Measurements from ENCODE around the gene ASCL4.
A peak's percentile ranks its signal among the peaks of the same experiment; 100 is the strongest.

ASCL4 gene

DNA sequence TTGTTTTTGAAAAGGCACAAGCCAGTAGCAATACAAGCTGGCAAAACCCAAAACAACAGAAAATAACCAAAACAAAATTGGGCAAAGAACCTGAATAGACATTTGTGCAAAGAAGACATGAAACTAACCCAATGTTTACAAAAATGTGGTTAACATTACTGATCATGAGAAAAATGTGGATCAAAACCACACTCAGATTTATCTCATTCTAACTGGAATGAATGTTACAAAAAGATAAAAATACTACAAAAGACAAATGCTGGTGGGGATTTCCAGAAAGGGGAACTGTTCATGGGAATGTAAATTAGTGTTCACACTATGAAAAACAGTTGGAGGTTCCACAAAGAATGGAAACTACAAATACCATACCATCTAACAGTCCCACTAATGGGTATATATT is 26.6 kb downstream of the ASCL4 start:
- no peak for DNase-seq (ENCODE audit: low read depth)
- no peak for TF ChIP-seq CTCF (IDR thresholded peaks at IDR 0.05; ENCODE audit: insufficient read depth, low read depth, low read length, missing control alignments)
- no peak overlapping the region for H3K4me3 ChIP-seq (ENCODE audit: low read length)

DNA sequence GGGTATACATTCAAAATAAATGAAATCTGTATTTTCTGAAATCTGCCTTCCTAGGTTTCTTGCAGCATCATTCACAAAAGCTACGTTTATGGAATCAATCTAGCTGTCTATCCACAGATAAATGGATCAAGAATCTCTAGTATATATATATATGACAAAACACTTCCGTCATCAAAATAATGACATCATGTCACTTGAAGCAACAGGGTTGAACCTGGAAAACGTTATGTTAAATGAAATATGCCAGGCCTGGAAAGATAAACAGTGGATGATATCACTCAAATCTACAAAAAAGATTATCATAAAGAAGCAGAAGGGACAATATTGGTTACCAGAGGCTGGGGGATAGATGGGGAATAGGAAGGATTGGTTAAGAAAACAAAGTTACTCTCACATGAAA is 28.6 kb downstream of the ASCL4 start:
- H3K4me3 ChIP-seq (ENCODE audit: low read length) = no peak overlapping the region
- no peak for DNase-seq (ENCODE audit: low read depth)
- TF ChIP-seq CTCF (IDR thresholded peaks at IDR 0.05; ENCODE audit: insufficient read depth, low read depth, low read length, missing control alignments) = no peak

- no peak for DNase-seq (ENCODE audit: low read depth)
- no peak overlapping the region for H3K4me3 ChIP-seq (ENCODE audit: low read length)
- no peak for TF ChIP-seq CTCF (IDR thresholded peaks at IDR 0.05; ENCODE audit: insufficient read depth, low read depth, low read length, missing control alignments)
Measured at GRCh38 chr12:107805488-107806180, 31.1 kb downstream of the ASCL4 start.

- no peak for DNase-seq (ENCODE audit: low read depth)
- H3K4me3 ChIP-seq (ENCODE audit: low read length) = no peak overlapping the region
- TF ChIP-seq CTCF (IDR thresholded peaks at IDR 0.05; ENCODE audit: insufficient read depth, low read depth, low read length, missing control alignments) = no peak
Measured at GRCh38 chr12:107807471-107808150, 33.1 kb downstream of the ASCL4 start.

DNA sequence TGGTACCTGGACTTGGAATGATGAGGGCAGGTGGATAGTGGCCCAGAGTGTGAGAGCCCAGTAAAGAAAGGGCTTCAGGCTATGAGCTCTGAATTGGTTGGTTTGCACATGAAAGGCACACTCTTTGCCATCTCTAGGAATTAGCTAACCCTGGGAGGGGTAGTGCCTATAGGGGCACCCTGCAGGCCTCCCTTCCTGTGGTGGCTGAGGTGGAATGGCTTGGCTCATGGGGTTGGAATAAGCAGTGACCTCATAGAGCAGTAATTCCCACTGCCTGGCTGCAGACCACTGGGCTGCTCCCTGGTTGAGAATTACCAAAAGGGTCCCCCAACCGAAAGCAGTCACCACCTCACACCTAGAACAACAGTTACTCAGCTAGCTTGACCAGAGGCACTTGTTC is 42.7 kb downstream of the ASCL4 start:
- DNase-seq (ENCODE audit: low read depth) = no peak
- no peak for TF ChIP-seq CTCF (IDR thresholded peaks at IDR 0.05; ENCODE audit: insufficient read depth, low read depth, low read length, missing control alignments)
- H3K4me3 ChIP-seq (ENCODE audit: low read length) = no peak overlapping the region

- peak; percentile 17 for DNase-seq (ENCODE audit: low read depth)
- no peak overlapping the region for H3K4me3 ChIP-seq (ENCODE audit: low read length)
Measured at GRCh38 chr12:107818984-107819383, 44.5 kb downstream of the ASCL4 start.

More at GRCh38 chr12:107818984-107819383, 44.5 kb downstream of the ASCL4 start:
- TF ChIP-seq CTCF (IDR thresholded peaks at IDR 0.05; ENCODE audit: insufficient read depth, low read depth, low read length, missing control alignments) = no peak

Data from epithelial cell of esophagus (primary cell).